ENCODE measurements around the gene RPS14.
"Not testable (repeated sequence)": the region's sequence is repeated elsewhere in the genome, so short reads cannot be mapped to it uniquely, and the experiment has no call there.

RPS14 gene

DNA sequence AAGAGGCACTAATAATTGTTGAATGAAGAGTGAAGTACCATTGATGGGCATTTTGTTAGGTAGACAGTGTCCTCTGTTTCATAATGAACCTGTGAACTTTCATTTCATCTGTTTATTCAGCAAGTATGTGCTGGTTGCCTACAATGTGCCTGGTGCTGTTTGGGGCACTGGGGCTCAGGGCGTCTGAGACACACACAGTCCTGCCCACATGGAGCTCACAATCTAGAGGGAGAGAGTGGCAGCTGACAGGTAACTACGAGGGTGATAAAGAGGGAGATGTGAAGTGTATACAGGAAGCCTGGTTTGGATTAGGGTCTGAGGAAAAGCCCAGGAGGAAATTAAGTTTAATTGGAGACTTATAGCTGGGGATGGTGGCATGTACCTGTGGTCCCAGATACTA lies 29.9 kb upstream of the RPS14 start:
- DNase-seq (ENCODE audit: low read depth): no peak

DNA sequence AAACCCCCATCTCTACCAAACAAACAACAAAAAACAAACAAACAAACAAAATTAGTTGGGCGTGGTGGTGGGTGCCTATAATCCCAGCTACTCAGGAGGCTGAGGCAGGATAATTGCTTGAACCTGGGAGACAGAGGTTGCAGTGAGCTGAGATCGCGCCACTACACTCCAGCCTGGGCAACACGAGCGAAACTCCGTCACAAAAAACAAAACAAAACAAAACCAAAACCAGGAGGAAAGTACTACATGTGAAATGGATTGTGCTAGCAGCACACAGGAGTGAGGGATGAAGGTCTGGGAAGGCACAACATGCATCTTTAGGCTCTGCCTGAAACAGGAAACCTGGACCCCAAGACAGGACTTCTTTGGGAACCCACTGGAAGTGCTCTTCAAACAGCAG lies 27.0 kb upstream of the RPS14 start:
- not testable (repeated sequence) for DNase-seq (ENCODE audit: low read depth)

- peak; percentile 81 for DNase-seq (ENCODE audit: low read depth)
These were observed 24.3 kb upstream of the RPS14 start for GRCh38 chr5:150473673-150474358.

- peak; percentile 97 for DNase-seq (ENCODE audit: low read depth)
These were observed 20.4 kb upstream of the RPS14 start for GRCh38 chr5:150469718-150470469.

DNA sequence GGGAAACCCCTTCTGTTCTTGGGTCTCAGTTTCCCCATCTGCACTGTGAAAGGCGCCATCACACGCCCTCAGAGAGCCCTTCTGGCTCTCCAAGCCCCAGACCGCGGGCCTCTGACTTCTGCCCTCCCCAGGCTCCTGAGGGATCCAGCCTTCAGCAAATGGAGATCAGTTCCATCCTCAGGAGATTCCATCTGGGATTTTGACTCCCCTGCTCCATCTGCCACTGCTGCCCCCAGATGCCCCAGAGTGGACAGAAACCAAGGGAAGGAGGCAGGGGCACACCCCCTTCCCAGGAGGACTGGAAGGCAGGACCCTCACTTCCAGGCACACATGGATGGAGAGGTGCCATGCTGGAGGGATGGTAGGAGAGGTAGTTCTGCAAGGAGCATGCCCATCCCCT lies 18.7 kb upstream of the RPS14 start:
- DNase-seq (ENCODE audit: low read depth): no peak

DNA sequence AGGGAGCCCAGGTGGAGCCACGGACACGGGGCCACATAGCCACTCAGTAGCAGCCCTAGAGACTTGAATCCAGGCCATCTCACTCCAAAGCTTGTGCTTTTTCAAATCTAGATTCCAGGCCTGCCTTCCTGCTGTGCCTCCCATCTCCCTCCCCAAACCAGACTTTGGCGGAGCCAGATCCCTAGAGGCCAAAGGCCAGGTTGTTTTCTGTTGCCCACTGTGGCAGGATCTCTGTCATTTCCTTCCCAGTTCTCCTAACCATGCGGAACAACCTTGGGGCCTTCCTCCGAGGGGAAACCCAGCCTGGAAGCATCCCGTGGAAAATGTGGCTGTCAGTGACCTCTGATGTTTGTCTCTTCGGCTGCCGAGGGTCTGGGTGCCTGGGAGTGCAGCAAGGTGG lies 16.4 kb upstream of the RPS14 start:
- DNase-seq (ENCODE audit: low read depth): no peak

DNA sequence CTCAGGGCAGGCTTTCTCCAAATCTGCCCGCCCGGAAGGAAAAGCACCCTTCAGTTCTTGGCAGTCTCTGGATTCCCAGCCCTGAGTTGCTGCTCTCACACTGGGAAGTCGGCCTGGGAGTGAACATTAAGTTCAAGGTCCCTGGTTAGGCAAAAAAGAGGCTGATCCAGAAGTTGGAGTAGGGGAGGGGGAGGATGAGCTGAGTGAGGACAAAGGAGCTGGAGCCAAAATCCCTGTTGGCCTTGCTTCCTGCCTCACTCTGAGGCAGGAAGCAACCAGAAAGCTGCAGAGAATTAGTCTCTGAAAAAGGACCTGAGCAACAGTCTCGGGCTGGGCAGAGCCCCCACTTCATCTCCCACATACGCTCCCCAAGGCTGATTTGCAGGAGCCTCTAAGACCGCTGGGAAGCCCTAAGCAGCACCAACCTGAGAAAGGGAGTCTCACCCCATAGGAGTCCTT lies 15.0 kb upstream of the RPS14 start:
- no peak for DNase-seq (ENCODE audit: low read depth)

DNA sequence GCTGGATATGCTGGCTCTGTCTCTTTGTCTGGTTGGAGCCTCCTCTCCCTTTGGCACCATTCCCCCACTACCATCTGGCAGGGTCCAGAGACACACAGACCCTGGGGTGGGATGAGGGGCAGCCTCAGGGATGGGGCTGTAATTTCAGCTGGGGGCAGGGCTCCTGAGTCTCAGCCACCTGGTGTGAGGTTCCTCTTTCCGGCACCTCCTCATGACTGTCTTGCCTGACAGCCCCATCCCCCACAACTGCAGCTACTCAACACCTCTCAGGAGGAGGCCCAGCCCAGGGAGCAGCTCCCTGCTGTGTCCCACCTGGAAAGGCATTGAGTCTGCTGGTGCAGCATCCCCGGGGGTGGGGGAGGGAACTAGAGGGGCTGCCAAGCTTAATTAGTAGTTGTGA lies 11.7 kb upstream of the RPS14 start:
- DNase-seq (ENCODE audit: low read depth): no peak

GRCh38 chr5:150460781-150461180 lies 11.2 kb upstream of the RPS14 start:
- DNase-seq (ENCODE audit: low read depth): no peak

DNA sequence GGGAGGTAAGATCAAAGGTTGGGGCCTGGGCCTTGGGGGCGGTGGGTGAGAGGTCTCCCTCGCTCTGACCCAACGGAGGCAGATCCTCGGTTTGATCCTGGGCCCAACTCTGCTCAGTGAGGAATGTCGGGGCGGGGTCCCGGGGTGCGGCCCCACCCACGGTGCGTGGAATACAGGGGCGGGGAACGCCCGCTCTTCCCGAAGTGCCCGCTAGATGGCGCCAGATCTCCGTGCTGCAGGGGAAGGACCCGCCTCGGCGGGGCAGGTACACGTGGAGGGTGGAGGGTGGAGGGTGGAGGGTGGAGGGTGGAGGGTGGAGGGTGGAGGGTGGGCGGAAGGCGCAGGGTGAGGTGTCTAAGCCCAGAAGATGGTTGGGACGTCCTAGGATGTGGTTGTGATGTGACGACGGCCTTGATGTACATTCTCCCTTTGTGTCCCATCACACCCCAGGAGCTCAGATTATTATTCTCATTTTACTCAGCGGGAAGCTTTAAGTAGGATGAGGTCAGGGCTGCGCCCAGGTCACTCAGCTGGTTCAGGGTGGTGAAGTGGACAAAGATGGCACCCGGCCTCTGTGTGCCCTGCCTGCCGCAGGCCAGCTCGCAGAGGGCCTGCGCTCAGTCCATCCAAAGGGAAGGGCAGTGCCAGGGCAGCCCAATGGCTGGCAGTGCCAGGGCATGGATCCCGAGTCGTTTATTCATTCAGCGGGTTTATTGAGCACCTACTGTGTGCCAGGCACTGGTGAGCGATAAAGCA lies 9.4 kb upstream of the RPS14 start:
- DNase-seq (ENCODE audit: low read depth): peak; percentile 25

GRCh38 chr5:150457562-150458240 lies 8.2 kb upstream of the RPS14 start:
- no peak for DNase-seq (ENCODE audit: low read depth)

- DNase-seq (ENCODE audit: low read depth): no peak
These were observed 7.6 kb upstream of the RPS14 start for GRCh38 chr5:150457121-150457520.

- no peak for DNase-seq (ENCODE audit: low read depth)
These were observed 5.1 kb upstream of the RPS14 start for GRCh38 chr5:150454492-150455229.

DNA sequence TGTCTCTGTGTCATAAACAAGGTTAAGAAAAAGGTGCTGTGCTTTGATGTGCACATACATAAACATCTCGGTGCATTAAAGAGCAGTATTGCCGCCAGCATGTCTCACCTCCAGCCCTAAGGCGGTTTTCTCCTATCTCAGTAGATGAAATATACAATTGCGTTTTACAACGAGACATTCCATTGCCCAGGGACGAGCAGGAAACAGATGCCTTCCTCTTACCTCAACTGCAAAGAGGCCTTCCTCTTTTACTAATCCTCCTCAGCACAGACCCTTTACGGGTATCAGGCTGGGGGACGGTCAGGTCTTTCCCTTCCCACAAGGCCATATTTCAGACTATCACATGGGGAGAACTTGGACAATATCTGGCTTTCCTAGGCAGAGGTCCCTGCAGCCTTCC lies 4.5 kb upstream of the RPS14 start:
- not testable (repeated sequence) for DNase-seq (ENCODE audit: low read depth)

DNA sequence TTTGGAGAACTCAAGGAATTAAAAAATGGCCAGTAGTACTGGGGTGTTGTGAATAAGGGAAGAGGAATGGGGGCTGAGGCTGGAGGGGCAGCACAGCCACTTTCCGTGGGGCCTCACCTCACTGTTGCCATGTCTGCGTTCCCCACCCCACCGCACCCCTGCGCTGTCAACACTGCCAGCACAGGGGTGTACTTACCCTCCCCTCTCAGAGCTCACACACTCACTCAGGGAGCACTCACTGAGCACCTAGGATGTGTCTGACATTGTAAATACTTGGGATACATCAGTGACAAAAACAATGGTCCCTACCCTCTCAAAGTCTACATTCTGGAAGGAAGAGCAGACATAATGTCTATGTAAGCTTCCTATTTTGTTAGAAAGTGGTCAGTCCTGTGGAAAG lies 3.4 kb upstream of the RPS14 start:
- DNase-seq (ENCODE audit: low read depth): no peak

DNA sequence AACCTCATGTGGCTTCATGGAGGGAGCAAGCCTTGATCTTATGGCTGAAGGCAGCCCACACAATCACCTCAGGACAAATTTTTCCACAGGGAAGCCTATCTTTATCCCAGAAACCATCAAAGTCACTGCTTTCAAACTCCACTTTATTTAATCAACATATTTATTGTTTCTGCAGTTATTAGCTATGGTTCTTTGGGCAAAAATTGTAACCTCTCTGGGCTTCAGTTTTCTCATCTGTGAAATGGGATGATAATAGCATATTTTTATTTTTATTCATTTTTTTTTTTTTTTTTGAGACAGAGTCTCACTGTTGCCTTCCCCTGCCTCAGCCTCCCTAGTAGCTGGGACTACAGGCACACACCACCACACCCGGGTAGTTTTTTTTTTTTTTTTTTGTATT lies 2.1 kb upstream of the RPS14 start:
- no peak for DNase-seq (ENCODE audit: low read depth)

- no peak for DNase-seq (ENCODE audit: low read depth)
These were observed 505 bp downstream of the RPS14 start for GRCh38 chr5:150448952-150449516.

GRCh38 chr5:150448334-150448733 lies 1.2 kb downstream of the RPS14 start:
- DNase-seq (ENCODE audit: low read depth): peak; percentile 27

- no peak for DNase-seq (ENCODE audit: low read depth)
These were observed 2.4 kb downstream of the RPS14 start for GRCh38 chr5:150447188-150447587.

- DNase-seq (ENCODE audit: low read depth): no peak
These were observed 3.0 kb downstream of the RPS14 start for GRCh38 chr5:150446583-150446982.

DNA sequence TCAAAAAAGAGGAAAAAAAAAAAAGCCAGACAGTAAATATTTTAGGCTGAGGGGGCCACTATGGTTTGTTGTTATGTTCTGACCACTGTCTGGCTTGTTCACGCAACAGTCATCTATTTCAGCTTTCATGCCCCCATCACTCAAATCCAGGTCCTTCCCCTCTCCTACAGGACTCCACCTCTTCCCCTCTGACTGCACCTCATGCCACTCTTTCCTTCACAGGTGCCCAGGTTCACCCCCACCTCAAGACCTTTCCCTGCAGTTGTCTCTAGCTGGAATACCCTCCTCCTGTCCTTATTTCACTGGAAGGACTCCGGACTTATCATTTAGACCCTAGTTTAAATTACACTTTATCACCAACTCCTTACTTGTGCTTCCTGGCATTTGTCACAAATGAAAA lies 3.5 kb downstream of the RPS14 start:
- no peak for DNase-seq (ENCODE audit: low read depth)
